Measurements from ENCODE around the gene PGC. TPM values are rescaled to one million over a fixed set of nuclear protein-coding genes. Genes with fewer than 3 reads are reported as not detected.

PGC gene
- total and polyA plus RNA-seq, 9 of the 15 experiments (the other 6 are each of a cell fraction or from before 2014, with no cell fraction given) = 0.17 to 0.40 TPM; not detected in 7

DNA sequence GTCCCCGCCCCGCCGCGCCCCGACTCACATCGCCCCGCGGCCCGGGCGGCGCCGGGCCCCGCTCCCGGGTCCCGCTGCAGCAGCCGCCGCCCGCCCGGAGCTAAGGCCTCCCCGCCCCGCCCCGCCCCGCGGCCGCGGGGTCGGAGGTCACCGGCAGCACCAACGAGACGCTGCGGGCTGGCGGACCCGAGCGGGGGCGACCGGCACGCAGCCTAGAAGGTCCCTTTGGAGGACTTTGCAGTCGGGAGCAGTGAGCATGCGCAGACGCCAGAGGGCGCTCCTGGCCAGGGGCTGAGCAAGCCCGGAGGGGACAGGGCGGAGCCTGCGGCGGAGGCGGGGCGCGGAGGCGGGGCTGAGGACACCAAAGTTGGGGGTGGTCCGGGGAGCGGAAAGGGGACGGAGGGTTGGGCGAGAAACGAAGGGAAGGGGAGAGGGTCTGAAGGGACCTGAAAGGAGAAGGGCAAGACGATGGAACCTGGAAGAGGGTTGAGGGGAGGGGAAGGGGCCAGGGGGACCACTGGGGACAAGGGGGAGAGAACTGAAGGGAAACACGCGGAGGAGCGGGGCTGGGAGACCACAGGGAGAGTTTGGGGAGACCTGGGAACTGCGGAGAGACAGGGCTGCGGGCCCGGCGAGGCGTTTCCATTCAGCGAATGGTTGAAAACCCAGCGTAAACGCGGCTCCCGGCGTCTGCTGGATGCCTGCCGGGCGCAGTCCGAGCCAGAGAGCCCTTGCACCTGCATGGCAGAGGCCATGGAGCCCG lies 32.8 kb upstream of the PGC start, which contains the start of gene FRS3 (continued):
- TF ChIP-seq, protein P1, sequence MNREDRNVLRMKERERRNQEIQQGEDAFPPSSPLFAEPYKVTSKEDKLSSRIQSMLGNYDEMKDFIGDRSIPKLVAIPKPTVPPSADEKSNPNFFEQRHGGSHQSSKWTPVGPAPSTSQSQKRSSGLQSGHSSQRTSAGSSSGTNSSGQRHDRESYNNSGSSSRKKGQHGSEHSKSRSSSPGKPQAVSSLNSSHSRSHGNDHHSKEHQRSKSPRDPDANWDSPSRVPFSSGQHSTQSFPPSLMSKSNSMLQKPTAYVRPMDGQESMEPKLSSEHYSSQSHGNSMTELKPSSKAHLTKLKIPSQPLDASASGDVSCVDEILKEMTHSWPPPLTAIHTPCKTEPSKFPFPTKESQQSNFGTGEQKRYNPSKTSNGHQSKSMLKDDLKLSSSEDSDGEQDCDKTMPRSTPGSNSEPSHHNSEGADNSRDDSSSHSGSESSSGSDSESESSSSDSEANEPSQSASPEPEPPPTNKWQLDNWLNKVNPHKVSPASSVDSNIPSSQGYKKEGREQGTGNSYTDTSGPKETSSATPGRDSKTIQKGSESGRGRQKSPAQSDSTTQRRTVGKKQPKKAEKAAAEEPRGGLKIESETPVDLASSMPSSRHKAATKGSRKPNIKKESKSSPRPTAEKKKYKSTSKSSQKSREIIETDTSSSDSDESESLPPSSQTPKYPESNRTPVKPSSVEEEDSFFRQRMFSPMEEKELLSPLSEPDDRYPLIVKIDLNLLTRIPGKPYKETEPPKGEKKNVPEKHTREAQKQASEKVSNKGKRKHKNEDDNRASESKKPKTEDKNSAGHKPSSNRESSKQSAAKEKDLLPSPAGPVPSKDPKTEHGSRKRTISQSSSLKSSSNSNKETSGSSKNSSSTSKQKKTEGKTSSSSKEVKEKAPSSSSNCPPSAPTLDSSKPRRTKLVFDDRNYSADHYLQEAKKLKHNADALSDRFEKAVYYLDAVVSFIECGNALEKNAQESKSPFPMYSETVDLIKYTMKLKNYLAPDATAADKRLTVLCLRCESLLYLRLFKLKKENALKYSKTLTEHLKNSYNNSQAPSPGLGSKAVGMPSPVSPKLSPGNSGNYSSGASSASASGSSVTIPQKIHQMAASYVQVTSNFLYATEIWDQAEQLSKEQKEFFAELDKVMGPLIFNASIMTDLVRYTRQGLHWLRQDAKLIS (CRISPR knock-in tag; IDR thresholded peaks at IDR 0.05) = peak; percentile 90; the same call in 1 of the 2 replicates
- peak; percentile 12; the same call in 1 of the 2 replicates for TF ChIP-seq ZKSCAN1 (IDR thresholded peaks at IDR 0.05; ENCODE audit: low read depth, low read length)
- peak; percentile 91 for TF ChIP-seq CC2D1A (IDR thresholded peaks at IDR 0.05)
- TF ChIP-seq CTCF (IDR thresholded peaks at IDR 0.05 in 2 of 3, conservative IDR thresholded peaks at IDR 0.05 in 1 of 3; ENCODE audit: insufficient read depth in 2 of 3, low read depth in 1 of 3, low read length in 3 of 3) = peak; percentile 94 to 99 (median 98)
- no peak for TF ChIP-seq DACH1 (IDR thresholded peaks at IDR 0.05; ENCODE audit: partially characterized antibody)
- TF ChIP-seq RAD21 (CRISPR knock-in tag; conservative IDR thresholded peaks at IDR 0.05 in 1 of 2, IDR thresholded peaks at IDR 0.05 in 1 of 2) = peak; percentile 99
- no peak for TF ChIP-seq PPARD (CRISPR knock-in tag; IDR thresholded peaks at IDR 0.05)
- TF ChIP-seq HNRNPLL (IDR thresholded peaks at IDR 0.05; ENCODE audit: low read depth, low read length, poor library complexity, severe bottlenecking) = peak; percentile 45
- 0 out of 2 replicates have a peak, but pooled peaks have one; percentile 79 for TF ChIP-seq ETV5 (CRISPR knock-in tag; IDR thresholded peaks at IDR 0.05; ENCODE audit: low read depth)
- TF ChIP-seq, protein P2, sequence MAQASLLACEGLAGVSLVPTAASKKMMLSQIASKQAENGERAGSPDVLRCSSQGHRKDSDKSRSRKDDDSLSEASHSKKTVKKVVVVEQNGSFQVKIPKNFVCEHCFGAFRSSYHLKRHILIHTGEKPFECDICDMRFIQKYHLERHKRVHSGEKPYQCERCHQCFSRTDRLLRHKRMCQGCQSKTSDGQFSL (CRISPR knock-in tag; IDR thresholded peaks at IDR 0.05) = 0 out of 2 replicates have a peak, but pooled peaks have one; percentile 30
- TF ChIP-seq, protein P2 (tag; IDR thresholded peaks at IDR 0.05) = peak in 1 of 2 experiments; percentile 44; a peak in 1 of 4 replicates
- TF ChIP-seq ZSCAN32 (CRISPR knock-in tag; IDR thresholded peaks at IDR 0.05) = peak; percentile 16; the same call in 1 of the 2 replicates
- peak; percentile 71; the same call in 1 of the 2 replicates for TF ChIP-seq JUN (IDR thresholded peaks at IDR 0.05; ENCODE audit: borderline replicate concordance, low read depth, low read length)
- peak; percentile 77 for TF ChIP-seq JUN (CRISPR knock-in tag; IDR thresholded peaks at IDR 0.05; ENCODE audit: borderline replicate concordance)
- TF ChIP-seq, protein P3, sequence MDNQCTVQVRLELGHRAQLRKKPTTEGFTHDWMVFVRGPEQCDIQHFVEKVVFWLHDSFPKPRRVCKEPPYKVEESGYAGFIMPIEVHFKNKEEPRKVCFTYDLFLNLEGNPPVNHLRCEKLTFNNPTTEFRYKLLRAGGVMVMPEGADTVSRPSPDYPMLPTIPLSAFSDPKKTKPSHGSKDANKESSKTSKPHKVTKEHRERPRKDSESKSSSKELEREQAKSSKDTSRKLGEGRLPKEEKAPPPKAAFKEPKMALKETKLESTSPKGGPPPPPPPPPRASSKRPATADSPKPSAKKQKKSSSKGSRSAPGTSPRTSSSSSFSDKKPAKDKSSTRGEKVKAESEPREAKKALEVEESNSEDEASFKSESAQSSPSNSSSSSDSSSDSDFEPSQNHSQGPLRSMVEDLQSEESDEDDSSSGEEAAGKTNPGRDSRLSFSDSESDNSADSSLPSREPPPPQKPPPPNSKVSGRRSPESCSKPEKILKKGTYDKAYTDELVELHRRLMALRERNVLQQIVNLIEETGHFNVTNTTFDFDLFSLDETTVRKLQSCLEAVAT (IDR thresholded peaks at IDR 0.05) = peak; percentile 63 to 76; a peak in 2 of 4 replicates
- peak; percentile 91 for TF ChIP-seq ARID2 (IDR thresholded peaks at IDR 0.05)
- TF ChIP-seq NEUROD1 (IDR thresholded peaks at IDR 0.05; ENCODE audit: borderline replicate concordance, low read depth, low read length, partially characterized antibody) = peak; percentile 68
